ENCODE data around the gene UBE2R2. TPM values are rescaled to one million over a fixed set of nuclear protein-coding genes. Genes with fewer than 3 reads are reported as not detected.

Gene UBE2R2
- total and polyA plus RNA-seq, 12 donors: 15.8 to 47.9 (median 41.4) TPM

Other genes with a start within 250 kb of the UBE2R2 start
- 1 to 10 TPM in 1 of 10 donors, under 1 TPM in 6, not detected in 3; 0.31 to 1.0 (median 0.77) TPM for gene PRSS3, start 21.6 kb upstream of the UBE2R2 start, total RNA-seq
- under 1 TPM in 1 of 2 donors, not detected in 1; 0.07 TPM for gene PRSS3, start 21.6 kb upstream of the UBE2R2 start, polyA plus RNA-seq
- gene UBAP2, start 231.7 kb downstream of the UBE2R2 start, total RNA-seq: 10 to 100 TPM; 23.5 to 36.9 (median 27.9) TPM
- 10 to 100 TPM; 11.7 to 20.1 TPM for gene UBAP2, start 231.7 kb downstream of the UBE2R2 start, polyA plus RNA-seq